Nucleus accumbens (tissue), 56 donors: ENCODE measurements around the gene GLCE.

Experiments
- DNase-seq, 56 donors: peaks; one replicate each; lab custom pipeline; 2025; lab: John Stamatoyannopoulos, UW

GLCE gene

DNA sequence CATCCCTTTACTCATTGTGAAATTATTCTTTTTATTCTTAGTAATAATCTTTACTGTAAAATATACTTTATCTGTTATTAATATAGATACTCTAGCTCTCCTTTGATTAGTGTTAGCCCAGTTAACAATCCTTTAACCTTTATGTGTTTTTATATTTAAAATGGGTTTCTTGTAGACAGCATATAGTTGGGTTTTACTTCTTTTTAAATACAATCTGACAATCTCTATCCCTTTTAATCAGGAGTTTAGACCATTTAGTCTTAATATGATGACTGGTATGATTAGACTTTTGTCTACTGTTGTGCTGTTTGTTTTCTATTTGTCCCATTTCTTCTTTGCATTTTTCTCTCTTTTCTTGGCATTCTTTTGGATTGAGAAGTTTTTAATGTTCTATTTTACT lies 30.1 kb downstream of the GLCE start:
- no peak for DNase-seq

DNA sequence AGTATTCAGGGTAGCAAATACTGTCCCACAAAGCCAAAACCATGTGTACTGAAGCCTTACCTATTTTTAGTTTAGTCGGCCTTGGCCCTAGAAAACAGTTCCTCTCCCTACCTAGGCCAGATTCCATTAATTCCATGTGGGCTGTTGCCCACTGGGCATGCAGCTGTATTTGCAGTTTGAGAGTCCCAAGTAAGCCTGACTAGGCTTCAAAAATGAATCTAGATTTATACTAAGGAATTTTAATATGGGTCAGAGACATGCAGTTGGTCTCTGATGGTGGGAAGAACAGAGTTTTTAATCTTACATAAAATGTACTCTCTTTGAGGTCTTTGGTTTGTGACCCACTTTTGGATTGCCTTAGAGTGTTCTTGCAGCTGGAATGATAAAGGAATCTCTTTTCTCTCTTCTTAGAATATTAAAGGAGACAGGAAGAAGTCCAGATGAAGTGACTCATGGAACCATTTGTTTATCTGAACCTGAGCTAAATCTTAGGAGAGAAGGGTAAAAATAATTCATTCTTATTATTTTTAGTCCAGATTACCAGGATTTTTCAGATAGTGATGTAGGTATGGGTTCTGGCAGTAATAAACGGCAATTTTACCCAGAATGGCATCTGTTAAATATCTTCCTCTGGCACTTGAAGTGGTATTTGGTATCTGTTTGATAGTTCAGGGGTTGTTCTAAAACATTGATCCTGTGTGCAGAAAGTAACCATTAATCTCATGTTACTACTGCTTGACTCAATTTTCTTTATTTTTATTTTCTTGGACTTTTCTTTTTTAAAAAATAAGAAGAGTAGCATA lies 33.8 kb downstream of the GLCE start:
- no peak for DNase-seq

- DNase-seq: no peak
Observed at GRCh38 chr15:69194854-69195253, 34.4 kb downstream of the GLCE start.

DNA sequence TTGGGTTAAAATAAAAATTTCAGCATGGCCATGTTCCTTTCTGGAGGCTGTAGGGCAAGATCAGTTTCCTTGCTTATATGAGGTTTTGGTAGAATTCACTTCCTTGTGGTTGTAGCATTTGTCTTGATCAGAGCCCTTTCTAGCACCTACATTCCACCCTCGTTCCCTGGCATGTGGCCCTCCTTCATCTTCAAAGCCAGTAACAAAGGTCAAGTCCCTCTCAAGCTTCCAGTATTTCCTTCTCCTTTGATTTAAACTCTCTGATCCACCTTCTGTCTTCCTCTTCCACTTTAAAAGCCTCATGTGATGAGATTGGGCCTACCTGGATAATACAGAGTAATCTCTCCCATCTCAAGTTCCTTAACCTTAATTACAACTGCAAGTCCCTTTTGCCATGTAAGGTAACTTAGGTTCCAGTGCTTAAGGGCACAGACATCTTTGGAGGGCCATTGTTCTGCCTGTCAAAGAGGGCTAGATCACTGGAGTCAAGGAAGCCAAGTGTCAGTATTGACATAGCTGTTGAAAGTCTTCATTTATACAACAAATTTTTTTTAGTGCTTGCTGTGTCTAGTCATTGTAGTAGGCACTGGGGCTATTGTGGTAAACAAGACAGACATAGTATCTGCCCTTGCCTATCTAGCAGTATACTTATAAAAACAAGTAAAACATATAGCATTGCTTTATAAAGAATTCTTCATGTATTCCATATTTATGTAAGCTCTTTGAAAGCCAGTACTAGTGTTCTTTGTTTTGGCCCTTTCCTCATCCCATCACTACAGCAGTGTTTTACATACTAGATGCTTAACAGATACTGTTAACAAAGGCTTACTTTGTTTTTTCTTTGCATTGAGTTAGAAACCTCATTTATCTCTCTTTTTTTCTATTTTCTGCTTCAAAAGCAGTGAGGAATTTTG lies 40.7 kb downstream of the GLCE start:
- no peak for DNase-seq

- no peak for DNase-seq
Observed at GRCh38 chr15:69206079-69206478, 45.6 kb downstream of the GLCE start.

DNA sequence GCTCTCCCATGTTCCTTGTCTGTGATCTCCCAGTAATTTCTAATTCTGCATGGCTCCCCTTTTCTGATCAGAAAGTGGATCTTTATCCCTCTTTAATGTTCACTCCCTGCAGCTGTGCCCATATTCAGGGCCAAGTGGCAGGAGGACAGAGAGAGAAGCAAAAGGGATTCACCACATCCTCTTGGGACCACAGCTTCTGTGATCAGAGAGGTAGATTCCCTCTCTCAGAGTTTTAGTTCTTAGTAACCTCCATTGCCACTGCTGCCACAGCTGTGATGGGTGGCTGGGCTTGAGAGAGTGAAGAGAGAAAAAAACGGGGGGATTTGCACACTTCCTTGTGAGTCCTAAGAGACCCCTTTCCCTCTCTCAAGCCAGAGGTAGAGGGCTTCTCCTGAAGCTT lies 49.2 kb downstream of the GLCE start:
- DNase-seq: no peak

DNA sequence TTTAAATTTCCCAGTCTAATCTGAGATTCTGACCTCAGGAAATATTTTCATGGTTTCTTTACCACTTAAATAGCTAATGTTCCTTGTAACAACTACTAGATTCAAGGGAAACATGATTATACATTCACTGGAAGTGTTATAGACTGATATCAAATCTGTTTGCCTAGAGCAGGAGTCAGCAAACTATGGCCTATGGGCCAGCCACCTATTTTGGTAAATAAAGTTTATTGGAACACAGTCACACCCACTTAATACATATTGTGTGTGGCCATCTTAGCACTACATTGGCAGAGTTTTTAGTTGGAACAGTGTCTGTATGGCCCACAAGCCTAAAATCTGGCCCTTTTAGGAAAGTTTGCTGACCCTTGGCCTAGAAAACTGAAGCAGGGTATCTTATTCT lies 50.1 kb downstream of the GLCE start:
- DNase-seq: no peak

DNA sequence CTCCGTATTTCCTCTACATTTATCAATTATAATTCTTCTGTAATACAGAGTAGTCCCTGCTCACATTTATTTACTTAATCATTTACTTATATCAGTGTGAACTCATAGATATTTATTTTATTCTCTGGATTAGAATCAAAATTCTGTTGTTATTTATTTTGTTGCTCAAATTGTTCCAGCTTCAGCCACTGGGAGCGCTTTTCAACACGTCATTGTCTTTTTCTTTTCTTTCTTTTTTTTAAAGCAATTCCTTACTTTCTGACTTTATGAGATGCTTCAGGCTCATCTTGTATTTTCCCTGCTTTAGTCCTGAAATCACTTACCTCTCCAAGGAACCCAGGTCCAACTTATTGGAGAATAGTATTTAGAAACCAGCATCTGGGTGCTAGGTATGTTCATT lies 53.4 kb downstream of the GLCE start:
- no peak for DNase-seq

DNA sequence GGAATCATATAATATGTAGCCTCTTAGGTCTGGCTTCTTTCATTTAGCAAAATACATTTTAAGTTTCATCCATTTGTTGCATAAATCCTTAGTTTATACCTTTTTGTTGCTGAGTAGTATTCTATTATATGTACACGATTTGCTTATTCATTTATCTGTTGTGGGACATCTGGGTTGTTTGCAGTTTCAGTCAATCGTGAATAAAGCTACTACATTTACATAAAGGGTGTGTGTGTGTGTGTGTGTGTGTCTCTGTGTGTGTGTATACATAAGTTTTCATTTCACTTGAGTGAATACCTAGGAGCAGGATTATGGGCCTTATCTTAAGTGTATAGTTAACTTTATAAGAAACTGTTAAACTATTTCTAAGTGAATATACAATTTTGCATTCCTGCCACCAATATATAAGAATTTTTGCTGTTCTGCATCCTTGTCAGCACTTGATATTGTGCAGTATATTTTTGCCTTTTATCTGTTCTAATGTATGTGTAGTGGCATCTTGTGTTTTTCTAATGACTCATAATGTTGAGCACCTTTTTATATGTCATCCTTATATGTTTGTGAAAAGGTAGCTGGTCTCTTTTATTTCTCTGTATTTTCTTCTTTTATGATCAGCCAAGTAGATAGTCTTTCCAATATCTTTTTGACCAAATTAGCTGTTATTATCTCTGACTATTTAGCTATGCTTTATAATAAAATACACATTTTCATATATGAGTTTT lies 55.0 kb downstream of the GLCE start:
- DNase-seq: no peak

GRCh38 chr15:69217381-69217780 lies 56.9 kb downstream of the GLCE start:
- DNase-seq: no peak

DNA sequence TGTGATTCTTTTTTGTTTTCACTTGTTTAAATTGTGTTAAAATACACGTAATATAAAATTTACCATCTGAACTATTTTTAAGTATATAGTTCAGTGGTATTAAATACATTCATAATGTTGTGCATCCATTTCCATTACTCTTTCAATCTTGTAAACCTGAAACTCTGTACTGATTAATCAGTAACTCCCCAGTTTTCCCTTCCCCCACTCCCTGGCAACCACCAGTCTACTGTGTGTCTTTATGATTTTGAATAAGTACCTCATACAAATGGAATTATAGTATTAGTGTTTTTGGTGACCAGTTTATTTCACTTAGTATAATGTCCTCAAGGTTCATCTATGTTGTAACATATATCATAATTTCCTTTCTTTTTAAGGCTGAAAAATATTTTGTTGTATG lies 59.3 kb downstream of the GLCE start:
- DNase-seq: no peak

DNA sequence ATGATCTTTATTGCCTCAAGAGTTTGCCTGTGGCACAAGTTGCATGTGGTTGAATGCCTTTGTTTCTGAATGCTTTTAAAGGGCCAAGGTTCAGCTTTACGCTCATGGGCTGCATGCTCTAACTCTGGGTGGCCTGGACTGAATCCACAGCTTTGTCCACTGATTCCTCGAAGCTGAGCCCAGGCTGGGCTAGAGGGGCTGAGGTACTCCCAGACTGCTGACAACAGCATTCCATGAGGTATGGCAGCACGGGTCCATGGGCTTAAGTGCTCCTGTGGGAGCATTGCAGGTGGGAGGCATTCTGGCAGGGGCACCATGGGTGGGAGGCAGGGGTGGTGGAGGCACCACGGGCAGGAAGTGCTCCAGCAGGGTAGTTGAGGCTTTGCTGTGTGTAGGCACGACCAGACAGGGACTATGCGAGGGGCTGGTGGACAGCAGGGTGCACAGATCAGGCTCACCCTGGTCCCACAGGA lies 61.6 kb downstream of the GLCE start:
- no peak for DNase-seq

DNA sequence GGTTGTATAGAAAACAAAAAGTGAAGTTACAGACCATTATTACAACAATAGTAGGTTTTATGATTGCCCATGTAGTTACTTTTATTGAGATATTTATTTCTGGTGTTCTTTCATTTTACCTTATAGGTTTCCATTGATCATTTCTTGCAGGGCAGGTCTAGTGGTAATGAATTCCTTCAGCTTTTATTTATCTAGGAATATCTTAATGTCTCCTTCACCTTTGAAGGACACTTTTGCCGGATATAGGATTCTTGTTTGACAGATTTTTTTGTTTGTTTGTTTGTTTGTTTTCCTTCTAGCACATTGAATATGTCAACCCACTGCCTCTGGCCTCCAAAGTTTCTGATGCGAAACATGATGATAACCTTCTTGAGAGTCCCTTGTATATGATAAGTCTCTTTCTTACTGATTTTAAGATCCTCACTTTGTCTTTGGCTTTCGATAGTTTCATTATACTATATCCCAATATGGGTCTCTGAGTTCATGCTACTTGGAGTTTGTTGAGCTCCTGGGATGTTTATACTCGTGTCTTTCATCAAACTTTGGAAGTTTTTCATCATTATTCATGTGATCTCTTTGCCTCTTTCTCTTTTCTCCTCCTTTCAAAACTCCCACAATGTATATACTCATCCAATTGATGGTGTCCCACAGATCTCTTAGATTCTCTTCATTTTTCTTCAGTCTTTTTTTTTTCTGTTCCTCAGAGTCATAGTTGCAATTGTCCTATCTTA lies 62.8 kb downstream of the GLCE start:
- no peak for DNase-seq

DNA sequence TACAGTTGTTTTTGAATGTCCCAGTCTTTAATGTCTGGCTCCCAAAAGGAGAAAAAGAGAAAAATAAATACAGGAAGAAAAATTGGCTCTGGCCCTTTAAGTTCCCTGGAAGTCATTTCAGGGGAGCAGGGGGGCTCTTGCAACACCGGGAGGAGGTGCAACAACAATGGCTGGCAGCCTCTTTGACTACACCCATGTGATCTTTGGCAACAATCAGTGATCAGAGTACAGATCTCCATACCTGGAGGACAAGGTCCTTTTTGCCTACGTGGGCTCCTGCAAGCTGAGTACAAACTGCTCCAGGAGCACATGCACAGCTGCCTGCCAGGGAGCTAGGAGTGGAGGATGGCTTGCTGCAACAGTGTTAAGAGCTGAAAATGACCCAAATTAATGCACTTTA lies 63.9 kb downstream of the GLCE start:
- DNase-seq: no peak

GRCh38 chr15:69225355-69226022 lies 65.1 kb downstream of the GLCE start:
- DNase-seq: no peak

DNA sequence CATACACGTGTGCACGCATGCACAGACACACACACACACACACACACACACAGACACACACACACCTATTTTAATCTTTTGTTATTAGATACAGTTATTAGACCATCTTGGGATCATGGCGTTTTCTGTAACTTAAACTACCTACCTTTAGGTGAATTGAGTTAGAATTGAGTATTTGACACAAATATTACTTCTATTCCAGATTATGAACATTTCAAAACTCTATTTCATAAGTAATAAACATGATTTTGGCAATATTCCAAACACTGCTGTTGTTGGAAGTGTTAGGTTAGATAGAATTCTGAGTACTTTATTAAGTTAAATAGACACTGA lies 65.6 kb downstream of the GLCE start:
- no peak for DNase-seq

DNA sequence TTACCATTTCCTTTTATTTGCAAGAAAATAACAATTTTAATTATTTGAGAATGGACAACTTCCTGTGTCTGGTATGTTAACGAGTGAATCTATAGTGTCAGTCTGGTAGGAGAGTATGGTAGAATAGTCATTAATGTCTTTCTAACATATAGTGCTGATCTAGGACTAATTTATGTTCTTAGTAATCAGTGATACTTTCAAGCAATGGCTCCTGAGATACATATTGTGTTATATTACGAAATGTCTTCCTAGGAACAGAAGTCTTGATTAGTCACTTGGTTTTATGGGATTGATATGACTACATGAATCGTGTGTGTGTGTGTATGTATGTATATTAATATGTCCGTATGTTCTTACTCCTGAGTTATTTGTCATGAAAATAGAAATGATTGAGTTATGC lies 71.7 kb downstream of the GLCE start:
- no peak for DNase-seq

DNA sequence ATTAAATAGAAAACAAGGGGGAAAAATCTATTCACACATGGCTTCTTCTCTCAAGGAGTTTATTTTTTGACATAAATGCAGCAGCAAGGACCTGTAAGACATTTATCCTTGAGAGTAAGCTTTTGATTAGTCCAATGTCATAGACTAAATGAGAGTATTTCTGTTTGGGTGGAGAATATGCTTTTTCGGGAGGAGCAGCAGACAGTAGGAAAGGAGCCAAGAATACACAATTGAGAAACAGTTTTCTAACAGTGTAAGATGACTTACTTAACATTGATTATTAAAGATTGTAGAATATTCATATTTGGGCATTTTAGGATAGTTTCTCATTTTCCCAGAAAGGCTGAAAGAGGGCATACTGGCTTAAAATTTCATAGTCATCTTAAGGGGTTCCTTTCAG lies 72.3 kb downstream of the GLCE start:
- DNase-seq: no peak

DNA sequence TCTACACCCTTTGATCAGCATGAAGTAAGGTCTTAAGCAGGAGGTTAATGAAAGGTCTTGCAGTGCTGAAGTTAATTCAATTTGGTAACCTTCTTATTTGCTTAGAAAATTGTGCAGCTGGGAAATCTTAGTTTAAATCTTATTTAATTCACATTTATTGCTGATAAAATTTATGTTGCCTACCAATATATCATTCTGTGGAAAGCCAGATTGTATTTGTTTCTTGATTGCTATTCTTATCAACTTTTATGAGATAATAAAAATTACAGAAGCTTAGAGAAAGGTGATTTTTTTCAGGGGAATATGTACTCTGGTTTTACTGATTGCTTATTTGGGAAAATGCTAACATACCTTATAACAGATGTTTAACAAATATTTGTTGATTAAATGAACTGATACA lies 74.2 kb downstream of the GLCE start:
- DNase-seq: no peak

- no peak for DNase-seq
Observed at GRCh38 chr15:69236505-69236904, 76.1 kb downstream of the GLCE start.
